ENCODE measurements around the gene ORC3.

ORC3 gene

DNA sequence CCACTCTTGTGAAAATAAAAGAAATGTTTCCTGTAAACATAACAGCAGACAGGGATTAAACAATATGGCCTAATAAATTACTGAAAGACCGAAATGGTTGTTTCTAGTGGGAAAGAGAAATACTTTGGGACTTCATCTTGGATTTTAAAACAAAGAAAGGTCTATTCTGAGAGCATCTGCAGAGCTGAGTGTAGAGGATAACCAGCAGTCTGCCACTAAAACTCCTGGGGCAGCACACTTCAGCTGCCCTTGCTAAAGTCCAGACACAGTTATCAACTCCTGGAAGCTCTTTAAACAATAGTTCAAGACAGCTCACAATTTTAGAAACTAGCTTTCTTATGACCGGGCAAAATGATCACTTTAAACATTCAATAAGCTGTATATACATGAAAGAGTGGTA is 73.5 kb downstream of the ORC3 start:
- H3K36me3 ChIP-seq (ENCODE audit: control insufficient read depth, insufficient read depth, low read length), result no peaks in the 10 kb centered on the region
- no peak overlapping the region for H3K4me3 ChIP-seq (ENCODE audit: low read depth, low read length)
- TF ChIP-seq, protein P1, sequence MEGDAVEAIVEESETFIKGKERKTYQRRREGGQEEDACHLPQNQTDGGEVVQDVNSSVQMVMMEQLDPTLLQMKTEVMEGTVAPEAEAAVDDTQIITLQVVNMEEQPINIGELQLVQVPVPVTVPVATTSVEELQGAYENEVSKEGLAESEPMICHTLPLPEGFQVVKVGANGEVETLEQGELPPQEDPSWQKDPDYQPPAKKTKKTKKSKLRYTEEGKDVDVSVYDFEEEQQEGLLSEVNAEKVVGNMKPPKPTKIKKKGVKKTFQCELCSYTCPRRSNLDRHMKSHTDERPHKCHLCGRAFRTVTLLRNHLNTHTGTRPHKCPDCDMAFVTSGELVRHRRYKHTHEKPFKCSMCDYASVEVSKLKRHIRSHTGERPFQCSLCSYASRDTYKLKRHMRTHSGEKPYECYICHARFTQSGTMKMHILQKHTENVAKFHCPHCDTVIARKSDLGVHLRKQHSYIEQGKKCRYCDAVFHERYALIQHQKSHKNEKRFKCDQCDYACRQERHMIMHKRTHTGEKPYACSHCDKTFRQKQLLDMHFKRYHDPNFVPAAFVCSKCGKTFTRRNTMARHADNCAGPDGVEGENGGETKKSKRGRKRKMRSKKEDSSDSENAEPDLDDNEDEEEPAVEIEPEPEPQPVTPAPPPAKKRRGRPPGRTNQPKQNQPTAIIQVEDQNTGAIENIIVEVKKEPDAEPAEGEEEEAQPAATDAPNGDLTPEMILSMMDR (IDR thresholded peaks at IDR 0.05), result no peak
- no peak overlapping the region for H3K4me2 ChIP-seq (ENCODE audit: low read length)
- H3K9ac ChIP-seq, result no peak overlapping the region
- no peaks in the 10 kb centered on the region for H3K9me3 ChIP-seq (ENCODE audit: control insufficient read depth, low read length)
- no peak overlapping the region for H2AFZ ChIP-seq
- no peak overlapping the region for H3K27ac ChIP-seq
- no peaks in the 10 kb centered on the region for H3K27me3 ChIP-seq (ENCODE audit: control insufficient read depth, insufficient read depth, low read length)
- H3K79me2 ChIP-seq, result no peaks in the 10 kb centered on the region
- H3K4me1 ChIP-seq, result no peaks in the 10 kb centered on the region

GRCh38 chr6:87664921-87665485 is 75.1 kb downstream of the ORC3 start:
- TF ChIP-seq, protein P1 (IDR thresholded peaks at IDR 0.05), result no peak
- no peak overlapping the region for H3K9ac ChIP-seq
- no peaks in the 10 kb centered on the region for H3K36me3 ChIP-seq (ENCODE audit: control insufficient read depth, insufficient read depth, low read length)
- no peak overlapping the region for H3K27ac ChIP-seq
- no peaks in the 10 kb centered on the region for H3K79me2 ChIP-seq
- H3K4me3 ChIP-seq (ENCODE audit: low read depth, low read length), result no peak overlapping the region
- H3K27me3 ChIP-seq (ENCODE audit: control insufficient read depth, insufficient read depth, low read length), result no peaks in the 10 kb centered on the region
- H2AFZ ChIP-seq, result no peak overlapping the region
- no peaks in the 10 kb centered on the region for H3K4me1 ChIP-seq
- no peaks in the 10 kb centered on the region for H3K9me3 ChIP-seq (ENCODE audit: control insufficient read depth, low read length)
- no peak overlapping the region for H3K4me2 ChIP-seq (ENCODE audit: low read length)

- TF ChIP-seq, protein P1 (IDR thresholded peaks at IDR 0.05), result no peak
- Histone ChIP-seq H3K4me3 (ENCODE audit: low read depth, low read length) (no peak overlapping the region), H3K79me2 (no peaks in the 10 kb centered on the region), H3K9ac (no peak overlapping the region), H2AFZ (no peak overlapping the region), H3K27ac (no peak overlapping the region), H3K4me1 (peaks cover 16% of the 10 kb centered on the region), H3K4me2 (ENCODE audit: low read length) (no peak overlapping the region), H3K9me3 (ENCODE audit: control insufficient read depth, low read length) (no peaks in the 10 kb centered on the region), H3K27me3 (ENCODE audit: control insufficient read depth, insufficient read depth, low read length) (no peaks in the 10 kb centered on the region), H3K36me3 (ENCODE audit: control insufficient read depth, insufficient read depth, low read length) (no peaks in the 10 kb centered on the region)
Observed at GRCh38 chr6:87667032-87667431, 77.1 kb downstream of the ORC3 start.

DNA sequence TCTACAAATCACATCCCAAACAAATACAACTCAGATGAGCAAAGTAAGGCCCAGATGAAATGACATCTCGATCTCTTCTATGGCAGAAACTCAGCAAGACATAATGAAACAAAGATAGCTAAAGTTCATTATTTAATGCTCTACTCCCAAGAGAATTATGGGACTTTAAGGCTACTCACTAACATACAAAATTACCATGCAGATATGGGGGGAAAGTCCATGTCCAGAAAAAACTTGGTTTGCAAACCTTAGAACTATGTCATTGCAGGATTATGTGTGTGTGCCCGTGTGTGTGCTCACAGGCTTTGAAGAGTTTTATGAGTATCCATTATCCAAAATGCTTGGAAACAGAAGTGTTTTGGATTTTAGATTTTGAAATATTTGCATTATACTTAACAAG is 78.1 kb downstream of the ORC3 start:
- Histone ChIP-seq H3K9ac (no peak overlapping the region), H3K4me1 (peaks cover 16% of the 10 kb centered on the region), H3K79me2 (no peaks in the 10 kb centered on the region), H3K4me2 (ENCODE audit: low read length) (no peak overlapping the region), H3K9me3 (ENCODE audit: control insufficient read depth, low read length) (no peaks in the 10 kb centered on the region), H3K36me3 (ENCODE audit: control insufficient read depth, insufficient read depth, low read length) (no peaks in the 10 kb centered on the region), H3K27ac (no peak overlapping the region), H2AFZ (no peak overlapping the region), H3K27me3 (ENCODE audit: control insufficient read depth, insufficient read depth, low read length) (no peaks in the 10 kb centered on the region), H3K4me3 (ENCODE audit: low read depth, low read length) (no peak overlapping the region)
- TF ChIP-seq, protein P1 (IDR thresholded peaks at IDR 0.05), result no peak

DNA sequence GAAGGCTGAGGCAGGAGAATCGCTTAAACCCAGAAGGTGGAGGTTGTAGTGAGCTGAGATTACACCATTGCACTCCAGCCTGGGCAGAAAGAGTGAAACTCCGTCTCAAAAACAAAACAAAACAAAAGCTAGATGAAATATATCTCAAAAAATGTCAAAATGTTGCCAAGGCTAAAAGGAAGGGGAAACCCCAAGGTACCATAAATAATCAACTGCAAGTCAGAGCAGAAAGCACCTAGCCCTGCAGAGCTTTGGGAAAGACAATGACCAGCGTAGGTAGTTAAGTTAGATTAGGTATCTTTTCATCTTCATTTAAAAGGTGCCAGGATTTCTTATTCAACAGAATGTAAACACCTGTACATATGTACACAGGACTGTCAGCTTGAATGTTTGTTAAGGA is 79.1 kb downstream of the ORC3 start:
- Histone ChIP-seq H3K36me3 (ENCODE audit: control insufficient read depth, insufficient read depth, low read length) (no peaks in the 10 kb centered on the region), H3K27ac (no peak overlapping the region), H3K9me3 (ENCODE audit: control insufficient read depth, low read length) (no peaks in the 10 kb centered on the region), H3K4me2 (ENCODE audit: low read length) (no peak overlapping the region), H3K4me3 (ENCODE audit: low read depth, low read length) (no peak overlapping the region), H3K27me3 (ENCODE audit: control insufficient read depth, insufficient read depth, low read length) (no peaks in the 10 kb centered on the region), H3K79me2 (no peaks in the 10 kb centered on the region), H2AFZ (no peak overlapping the region), H3K9ac (no peak overlapping the region), H3K4me1 (peaks cover 16% of the 10 kb centered on the region)
- TF ChIP-seq, protein P1 (IDR thresholded peaks at IDR 0.05), result no peak

Data from parathyroid adenoma (tissue), 2 donors.